VCaP (cell line): ENCODE measurements around the gene RCOR2.
A peak's percentile ranks its signal among the peaks of the same experiment; 100 is the strongest.

Experiments used
- H3K27ac ChIP-seq: fragments of 450-650 bp; 2 replicates; pipeline ENCODE4 v1.5.1; 2017
- CTCF ChIP-seq: fragments of 450-650 bp; conservative IDR thresholded peaks from 2 replicates; pipeline ENCODE4 v1.5.1; 2017; ENCODE audit warnings: mild to moderate bottlenecking, moderate library complexity

Gene RCOR2

DNA sequence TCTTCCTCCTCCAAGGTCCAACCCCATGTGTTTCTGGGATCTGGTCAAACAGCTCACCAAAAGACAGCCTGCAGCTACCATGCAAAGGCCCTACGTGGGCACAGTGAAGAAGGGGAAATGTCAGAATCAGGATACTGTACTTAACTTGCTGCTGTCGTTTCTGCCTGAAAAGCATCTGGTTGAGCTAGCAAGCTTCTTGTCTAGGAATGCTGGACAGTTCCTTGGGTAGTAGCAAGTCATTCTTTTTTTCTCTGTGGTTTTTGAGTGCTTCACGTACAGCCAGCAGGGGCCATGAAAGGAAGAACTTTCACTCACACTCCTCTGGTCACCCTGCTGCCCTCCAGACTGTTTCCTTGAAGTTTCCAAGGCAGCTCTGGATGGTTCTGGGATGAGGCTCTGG, 24.7 kb downstream of the RCOR2 start:
- peak overlapping the region; percentile 4; the same call in 1 of the 2 replicates for H3K27ac ChIP-seq
- TF ChIP-seq CTCF: no peak

- H3K27ac ChIP-seq: peak overlapping the region; percentile 2; the same call in 1 of the 2 replicates
- no peak for TF ChIP-seq CTCF
These were observed 26.6 kb downstream of the RCOR2 start for GRCh38 chr11:63890368-63890767.

- peak overlapping the region; percentile 32 for H3K27ac ChIP-seq
- no peak for TF ChIP-seq CTCF
These were observed 27.6 kb downstream of the RCOR2 start for GRCh38 chr11:63889344-63889743.

DNA sequence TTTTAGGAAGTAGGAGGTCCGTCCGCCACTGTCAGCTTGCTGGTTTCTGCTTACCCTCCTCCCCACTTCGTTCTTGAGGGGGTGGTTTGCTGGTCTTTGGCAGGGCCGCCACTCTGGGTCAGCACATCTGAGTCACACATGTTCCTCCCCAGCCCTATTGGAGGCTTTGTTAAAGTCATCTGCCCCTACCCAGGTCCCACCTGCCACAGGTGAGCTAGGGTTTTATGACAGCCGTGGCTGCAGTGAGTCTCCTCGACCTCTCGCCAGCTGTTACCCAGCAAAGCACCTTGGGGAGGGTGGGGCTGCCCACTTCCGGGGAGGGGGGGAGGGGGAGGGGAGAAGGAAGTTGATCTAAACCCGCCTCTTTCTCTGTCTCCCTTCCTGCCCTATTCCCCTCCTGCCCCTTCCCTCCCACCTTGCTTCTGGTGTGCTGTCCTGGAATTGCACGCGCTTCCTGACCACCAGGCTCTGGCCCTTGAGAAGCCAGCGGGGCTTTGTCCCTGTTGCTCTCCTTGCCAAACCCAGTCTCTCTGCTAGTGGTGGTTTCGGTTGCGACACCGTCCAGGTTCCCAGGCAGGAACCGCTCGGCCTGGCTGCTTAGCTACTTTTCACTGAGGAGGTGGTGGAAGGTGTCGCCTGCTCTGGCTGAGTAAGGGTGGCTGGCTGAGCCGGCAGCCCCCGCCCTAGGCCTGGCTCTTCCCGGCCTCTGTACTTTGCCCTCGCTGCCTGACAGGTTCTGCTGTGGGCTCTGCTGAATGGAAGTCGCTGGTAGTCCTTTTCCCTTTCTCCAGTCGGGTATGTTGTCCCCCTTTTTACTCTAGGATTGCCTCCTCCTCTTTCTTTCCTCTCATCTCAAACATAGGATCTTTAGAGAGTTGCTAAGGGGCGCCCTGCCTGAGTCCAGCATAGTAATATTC, 28.5 kb downstream of the RCOR2 start:
- TF ChIP-seq CTCF: no peak
- peak overlapping the region; percentile 32 for H3K27ac ChIP-seq

DNA sequence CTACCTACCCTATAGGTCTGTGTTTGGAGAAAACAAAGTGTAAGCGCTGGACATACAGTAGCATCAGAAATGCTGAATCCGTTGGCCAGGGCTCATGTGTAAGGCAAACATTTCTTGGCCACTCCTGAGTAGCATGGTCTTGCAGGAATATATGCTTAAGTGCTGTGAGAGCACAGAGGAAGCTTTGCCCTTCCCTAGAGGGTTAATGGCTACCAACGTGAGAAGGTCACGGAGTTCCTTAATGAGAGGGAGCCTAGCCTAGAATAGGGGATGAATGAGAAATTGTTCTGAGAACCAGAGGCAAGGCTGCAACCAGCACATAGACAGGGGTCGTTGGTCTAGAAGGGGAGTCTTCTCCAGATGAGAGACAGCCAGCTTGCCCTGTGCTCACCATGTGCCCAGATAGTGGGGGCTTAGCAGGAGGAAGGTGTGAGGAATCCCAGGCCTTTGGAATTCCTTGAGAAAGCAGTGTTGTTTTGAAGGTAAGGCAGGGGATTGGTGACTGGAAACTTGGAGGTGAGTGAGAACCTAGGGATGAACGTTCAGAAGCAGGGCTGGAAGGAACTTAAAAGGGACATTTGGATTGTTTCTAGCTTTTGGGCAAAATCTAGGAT, 29.5 kb downstream of the RCOR2 start:
- TF ChIP-seq CTCF: no peak
- peak overlapping the region; percentile 32 for H3K27ac ChIP-seq

DNA sequence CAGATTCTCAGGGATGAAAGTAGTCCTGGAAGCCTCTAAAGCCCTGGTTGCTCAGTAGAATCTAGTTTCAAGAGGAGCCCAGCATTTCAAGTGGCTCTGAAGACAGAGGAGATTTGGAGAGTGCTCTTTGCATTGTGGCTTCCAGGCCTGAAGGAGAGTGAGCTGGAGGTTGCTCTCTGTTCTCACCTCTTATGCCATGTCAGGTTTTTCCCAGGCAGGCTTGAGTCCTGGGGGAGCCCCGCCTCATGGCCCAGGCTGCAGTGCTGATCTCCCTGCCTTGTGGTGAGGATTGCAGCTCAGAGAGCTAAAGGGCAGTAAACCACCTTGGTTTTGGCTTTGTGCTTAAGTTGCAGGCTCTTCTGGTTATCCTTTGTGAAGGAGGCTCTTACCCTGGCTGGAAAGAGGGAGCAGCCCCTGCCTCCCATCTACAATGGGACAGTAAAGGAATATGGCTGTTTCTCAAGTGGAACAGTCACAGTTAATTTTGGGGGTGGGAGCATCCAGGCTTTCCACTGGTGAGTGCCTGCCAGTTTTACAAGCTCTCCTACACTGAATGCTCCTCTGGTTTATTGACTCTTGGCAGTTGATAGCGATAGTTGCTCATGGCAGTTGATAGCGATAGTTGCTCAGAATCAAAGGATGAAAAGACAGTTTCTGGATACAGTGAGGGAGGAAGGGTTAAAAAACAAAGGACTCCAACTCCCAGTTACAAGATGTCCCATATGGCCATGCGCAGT, 32.6 kb downstream of the RCOR2 start:
- no peak for TF ChIP-seq CTCF
- peak overlapping the region; percentile 75 for H3K27ac ChIP-seq

GRCh38 chr11:63883791-63884190, 33.2 kb downstream of the RCOR2 start:
- peak overlapping the region; percentile 75 for H3K27ac ChIP-seq
- TF ChIP-seq CTCF: no peak
